ENCODE data around the gene ESPNL.

Gene ESPNL

DNA sequence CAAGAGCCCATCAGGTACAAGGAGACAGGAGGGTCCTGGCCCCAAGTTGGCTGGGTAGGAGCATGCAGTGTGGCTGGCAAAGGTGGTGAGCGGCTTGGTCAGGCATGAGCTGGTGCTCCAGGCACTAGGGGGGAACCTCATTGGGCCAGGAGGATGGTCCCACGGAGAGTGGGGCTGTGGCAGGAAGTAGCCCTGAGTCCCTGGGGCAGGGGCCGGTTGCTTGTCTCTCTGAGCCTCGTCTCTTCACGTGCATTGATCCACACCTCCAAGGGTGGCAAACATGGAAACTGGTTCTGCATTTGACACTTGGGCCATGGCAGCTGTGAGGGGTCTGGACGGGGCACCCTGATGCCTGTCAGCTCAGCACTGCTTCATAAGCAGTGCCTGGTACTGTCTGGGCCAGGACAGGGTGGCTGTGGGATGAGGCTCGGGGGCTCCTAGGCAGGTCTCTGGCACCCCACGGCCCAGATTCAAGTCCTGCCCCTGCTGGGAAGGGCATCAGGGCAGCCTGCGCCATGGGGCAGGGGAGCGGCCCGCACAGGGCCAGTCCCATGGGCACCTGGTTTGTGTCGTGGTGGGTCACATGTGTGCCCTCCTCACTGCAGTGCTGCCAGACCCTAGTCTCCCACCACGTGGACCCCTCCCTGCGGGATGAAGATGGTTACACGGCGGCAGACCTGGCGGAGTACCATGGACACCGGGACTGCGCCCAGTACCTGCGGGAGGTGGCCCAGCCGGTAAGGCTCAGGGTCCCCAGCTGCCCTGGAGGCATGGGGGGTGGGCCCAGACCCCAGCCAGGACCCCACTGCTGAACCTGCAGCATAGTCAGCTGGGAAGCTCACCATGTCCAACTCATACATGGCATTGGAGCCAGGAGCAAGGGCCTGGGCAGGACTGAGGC is 16.4 kb downstream of the ESPNL start:
- DNase-seq = no peak

DNA sequence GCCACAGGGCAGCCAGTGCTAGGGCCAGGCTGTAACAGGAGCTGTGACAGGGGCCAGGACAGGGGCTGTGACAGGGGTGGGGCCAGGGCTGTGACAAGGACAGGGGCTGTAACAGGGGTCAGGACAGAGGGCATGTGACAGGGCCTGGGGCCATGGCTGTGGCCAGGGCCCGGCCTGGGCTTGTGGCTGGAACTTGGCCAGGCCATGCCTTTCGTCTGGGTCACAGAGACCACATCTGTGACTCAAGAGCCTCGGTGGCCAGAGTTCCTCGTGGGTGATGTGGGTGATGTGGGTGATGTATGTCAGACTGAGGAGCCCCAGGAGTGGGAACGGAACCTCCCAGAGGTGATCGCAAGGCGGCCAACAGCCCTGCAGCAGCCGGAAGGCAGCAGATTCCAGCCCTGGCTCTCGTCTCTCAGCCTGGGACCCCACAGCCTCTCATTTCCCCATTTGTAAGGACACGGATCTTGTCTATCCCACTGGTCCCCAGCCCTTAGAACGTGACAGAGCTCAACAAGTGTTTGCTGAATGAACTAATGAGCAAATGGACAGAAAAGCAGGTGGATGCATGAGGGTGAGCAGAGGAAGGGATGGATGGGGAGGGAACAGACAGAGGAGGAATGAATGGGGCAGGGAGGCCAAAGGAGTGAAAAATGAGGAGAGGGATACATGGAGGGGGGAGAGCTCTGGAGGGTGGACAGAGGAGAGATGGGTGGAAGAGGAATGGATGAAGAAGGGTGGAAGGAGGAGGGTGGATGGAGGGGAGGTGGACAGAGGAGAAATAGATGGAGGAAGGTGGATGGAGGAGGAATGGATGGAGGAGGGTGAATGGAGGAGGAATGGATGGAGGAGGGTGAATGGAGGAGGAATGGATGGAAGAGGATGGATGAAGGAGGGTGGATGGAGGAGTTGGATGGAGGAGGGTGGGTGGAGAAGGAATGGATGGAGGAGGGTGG is 17.3 kb downstream of the ESPNL start:
- DNase-seq = no peak

DNA sequence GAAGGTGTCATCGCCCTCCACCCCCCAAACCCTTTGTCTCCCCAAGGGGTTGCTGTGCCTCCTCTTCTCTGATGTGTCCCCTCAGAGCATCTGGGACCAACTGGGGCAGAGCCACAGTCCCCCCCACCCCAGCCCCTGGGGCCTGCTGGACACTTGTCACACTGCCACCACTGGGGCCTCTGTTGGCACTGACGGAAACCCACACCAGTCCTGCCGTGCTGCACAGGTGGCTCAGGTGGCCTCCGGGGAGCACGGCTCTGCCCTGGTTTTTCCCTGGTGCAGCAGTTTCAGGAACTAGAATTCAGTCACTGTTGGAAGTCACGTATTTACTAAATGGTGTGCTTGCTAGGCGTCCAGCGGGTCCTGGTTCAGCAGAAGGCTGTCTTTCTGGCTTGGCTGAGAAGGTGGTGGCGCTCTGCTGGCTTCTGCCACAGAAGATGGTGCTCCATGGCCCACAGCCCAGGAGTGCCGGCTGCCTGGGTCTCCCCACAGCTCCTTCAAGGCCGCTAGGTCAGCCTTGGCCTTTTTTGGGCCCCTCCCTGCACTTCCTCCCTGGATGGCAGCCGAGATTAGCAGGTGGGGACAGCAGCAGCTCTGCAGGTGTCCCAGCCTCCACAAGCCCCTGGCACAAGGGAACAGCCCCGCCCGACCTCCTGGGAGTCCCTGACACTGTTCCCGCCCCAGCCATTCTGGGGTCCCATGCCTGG is 19.8 kb downstream of the ESPNL start:
- no peak for DNase-seq

DNA sequence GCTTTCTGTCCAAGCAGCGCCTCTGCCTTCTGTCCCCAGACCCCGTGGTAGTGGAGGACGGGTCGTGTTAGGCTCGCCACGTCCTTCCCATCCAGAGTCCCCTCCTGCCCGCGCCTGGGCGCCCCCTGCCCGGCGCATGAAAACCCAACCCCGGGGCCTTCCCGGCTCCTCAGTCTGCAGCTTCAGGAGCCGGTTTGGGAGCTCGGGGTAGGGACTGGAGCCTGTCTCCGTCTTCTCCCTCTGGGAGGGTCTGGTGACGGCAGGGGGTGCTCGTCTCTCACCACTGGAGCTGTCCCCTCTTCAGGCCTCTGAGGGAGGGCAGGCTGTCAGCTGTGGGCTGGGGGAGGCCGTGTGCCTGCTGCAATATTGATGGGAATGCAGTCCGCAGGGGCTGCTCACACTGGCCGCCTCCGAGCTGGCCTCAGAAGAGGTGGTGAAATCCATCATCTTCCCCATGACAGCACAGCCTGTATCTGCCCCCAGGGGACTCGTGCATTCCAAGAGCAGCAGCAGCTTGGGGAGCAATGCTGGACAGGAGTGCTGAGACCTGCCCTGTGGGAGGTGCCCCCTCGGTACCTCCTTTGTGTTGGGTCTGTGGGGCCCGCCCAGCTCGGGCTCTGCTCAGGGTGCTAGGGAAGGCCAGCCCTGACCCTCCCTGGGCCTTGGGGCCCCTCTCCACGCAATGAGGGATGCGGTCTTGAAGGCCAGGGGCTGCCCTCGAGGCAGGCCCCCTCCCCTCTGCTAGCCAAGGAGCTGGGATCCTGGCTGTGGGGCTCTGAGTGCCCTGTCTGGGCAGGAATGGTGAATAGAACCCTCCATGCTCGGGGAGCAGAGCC is 20.5 kb downstream of the ESPNL start:
- no peak for DNase-seq

DNA sequence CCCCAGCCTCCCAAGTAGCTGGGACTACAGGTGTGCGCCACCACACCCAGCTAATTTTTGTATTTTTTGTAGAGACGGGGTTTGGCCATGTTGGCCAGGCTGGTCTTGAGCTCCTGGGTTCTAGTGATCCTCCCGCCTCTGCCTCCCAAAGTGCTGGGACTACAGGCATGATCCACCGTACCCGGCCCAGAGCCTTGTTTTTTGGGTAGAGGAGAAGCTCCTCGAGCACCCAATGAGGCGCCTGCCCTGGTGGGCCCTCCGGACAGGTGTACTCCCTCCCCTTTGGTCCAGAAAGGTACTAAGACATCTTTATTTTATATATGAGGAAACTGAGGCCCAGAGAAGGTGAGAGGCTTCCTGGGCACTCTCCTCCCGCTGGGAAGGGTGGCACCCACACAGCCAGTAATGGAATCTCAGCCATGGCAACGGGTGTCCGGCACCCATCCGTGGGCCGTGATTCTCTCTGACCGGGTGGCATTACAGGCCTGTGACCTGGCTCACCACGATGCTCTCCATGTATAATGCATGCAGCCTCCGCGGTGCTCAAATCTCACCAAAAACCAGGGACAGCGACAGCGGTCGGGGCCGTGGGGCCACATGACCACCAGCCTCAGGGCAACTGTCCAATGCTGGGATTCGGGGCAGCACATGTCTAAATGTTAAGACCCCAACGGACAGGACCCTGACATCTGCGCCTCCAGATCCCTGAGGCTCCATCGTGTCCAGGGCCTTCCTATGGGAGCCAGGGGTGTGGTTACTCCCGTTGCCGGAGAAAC is 21.6 kb downstream of the ESPNL start:
- no peak for DNase-seq

DNA sequence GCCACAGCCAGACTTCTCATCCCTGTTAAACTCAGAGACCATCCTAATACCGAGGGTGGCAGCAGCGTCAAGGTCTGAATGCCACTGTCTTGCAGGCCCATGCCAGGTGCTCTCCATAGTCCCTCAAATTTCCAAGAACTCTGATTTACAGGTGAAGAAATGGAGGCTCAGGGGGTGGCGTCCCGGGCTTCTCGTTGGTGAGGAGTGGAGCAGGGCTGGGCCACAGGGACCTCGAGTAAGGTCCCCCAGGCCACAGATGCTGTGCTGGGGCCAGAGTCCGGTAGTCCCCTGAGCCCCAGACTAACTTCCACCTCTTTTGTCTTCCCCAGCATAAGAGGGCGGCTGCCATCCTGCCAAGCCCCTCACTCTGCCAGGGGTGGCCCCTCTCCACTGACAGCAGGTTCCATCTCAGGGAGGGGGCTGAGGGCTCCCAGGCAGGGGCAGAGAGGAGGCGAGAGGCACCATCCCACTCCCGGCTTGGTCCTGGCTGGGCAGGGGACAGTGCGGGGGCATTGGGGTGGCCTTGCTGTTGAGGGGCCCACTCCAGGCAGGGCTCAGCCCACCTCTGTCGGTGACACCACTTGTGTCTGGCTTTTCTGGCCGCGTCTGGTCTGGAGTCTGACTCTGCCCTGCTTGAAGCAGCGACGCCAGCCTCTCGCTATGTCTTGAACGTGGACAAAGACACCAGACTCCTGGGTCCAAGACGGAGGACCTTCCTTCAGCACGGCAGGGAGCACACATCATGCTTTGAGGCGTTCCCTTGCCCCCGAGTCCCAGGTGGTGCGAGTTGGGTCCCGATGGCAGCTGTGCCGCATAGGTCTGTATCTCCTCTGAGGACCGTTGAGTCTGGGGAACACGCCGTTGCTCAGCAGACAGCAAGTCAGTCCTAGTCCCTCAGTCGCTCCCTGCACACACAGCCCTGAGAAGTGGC is 22.4 kb downstream of the ESPNL start:
- DNase-seq = no peak

DNA sequence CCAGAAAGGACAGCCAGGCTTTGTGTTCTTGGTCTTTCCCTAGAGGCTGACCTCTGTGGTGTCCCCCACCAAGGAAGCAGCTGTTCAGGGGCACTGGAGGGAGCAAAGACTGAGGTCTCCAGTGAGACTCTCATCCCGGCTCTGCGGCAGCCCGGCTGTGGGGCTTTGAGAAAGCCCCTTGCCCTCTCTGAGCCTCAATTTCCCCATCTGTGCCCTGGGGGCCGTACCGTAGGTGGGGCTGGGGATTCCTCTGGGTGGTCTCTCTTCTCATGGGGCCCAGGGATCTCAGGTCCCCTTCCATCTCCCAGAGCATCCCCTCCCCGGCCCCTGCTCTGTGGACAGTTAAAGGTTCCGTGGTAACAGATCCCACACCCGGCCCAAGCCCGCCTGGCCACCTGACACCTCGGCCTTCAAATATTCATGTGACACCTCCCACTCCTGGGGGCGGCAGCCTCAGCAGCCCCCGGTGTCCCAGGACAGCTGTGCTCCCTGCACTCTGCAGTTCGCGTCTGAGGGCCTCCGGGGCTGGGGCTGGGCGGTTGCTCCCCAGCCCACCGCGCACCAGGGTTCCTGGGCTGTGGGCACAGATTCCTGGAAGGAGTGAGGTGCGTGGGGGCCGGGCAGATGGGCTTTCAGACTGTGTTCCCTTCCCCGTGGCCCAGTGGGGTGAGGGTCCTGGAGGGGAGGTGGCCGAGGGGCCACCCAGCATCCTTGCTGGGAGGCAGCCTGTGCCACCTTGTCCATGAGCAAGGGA is 23.3 kb downstream of the ESPNL start:
- DNase-seq = no peak

DNA sequence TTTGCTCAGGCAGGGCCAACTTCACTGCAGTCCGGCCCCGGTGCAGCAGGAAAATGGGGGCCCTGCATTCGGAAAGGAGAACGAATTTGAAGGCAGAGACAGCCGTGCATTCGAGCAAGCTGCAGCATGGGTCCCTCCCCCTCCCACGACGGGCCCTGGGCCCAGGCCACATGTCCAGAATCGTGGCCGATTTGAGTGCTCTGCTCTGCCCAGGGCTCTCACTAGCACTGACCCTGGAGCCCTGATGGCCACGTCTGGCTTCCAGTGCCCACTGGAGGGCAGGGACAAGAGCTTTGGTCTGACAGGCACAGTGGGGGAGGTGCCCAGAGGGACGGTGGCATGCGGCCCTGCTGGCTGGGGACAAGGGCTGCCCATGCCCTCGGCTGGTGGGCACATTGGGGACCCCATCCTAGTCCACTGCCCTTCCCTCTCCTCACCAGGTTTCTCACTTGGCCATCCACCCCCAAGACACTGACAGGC is 23.9 kb downstream of the ESPNL start:
- DNase-seq = no peak

DNA sequence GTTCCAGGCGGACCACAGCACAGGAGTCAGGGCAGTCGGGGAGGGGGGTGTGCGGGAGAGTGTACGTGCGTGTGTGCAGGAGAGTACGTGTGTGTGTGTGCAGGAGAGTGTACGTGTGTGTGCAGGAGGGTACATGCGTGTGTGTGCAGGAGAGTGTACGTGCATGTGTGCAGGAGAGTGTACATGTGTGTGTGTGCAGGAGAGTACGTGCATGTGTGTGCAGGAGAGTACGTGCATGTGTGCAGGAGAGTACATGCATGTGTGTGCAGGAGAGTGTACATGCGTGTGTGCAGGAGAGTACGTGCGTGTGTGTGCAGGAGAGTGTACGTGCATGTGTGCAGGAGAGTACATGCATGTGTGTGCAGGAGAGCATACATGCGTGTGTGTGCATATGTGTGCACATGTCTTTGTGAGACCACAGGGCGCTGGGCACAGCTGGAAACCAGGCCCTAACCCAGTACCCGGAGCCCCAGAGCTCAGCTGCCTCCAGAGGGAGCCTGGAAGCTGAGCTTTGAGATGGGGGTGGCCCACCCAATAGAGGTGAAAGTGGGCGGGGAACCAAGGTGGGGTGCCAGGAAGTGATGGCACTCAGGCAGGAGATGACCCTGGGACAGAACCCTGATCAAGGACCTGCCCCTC is 24.5 kb downstream of the ESPNL start:
- DNase-seq = no peak

DNA sequence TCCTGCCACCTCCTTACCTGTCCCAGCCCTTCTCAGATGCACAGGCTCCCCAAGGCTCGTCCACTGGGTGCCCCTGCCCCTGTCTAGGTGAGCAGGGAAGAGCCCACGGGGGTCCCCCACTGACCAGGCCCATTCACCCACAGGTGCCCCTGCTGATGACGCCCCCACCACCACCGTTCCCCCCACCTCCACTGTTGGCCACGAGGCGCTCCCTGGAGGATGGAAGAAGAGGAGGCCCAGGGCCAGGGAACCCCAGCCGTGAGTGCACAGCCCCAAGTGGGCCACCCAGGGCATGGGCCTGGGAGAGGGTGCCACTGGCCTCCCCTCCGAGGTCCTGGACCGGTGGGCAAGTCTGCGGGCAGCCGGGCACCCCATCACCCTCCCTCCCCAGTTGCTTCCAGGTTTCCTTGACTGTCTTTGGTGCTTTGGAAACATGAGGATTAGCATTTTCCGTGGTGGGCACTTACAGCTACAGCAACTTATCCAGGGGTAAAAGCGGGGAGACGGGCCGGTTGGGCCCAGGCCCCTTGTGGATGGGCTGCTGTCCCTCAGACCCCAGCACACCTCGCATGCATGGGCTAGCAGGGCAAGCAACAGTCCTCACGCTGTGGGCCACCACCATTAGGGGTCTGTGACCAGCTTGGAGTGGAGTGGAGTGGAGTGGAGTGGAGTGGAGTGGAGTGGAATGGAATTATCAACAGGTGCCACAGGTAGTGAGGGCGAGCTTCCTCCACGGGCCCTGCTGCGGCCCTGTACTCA is 25.2 kb downstream of the ESPNL start:
- no peak for DNase-seq

DNA sequence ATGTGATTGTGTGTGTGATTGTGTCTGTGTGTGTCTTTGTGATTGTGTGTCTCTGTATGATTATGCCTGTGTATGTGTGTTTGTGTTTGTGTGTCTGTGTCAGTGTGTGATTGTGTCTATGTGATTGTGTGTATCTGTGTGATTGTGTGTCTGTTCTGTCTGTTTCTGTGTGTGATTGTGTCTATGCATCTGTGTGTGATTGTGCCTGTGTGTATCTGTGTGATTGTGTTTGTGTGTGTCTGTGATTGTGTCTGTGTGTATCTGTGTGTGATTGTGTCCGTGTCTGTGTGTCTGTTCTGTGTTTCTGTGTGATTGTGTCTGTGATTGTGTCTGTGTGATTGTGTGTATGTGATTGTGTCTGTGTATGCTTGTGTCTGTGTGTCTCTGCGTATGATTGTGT is 26.2 kb downstream of the ESPNL start:
- DNase-seq = no peak

DNA sequence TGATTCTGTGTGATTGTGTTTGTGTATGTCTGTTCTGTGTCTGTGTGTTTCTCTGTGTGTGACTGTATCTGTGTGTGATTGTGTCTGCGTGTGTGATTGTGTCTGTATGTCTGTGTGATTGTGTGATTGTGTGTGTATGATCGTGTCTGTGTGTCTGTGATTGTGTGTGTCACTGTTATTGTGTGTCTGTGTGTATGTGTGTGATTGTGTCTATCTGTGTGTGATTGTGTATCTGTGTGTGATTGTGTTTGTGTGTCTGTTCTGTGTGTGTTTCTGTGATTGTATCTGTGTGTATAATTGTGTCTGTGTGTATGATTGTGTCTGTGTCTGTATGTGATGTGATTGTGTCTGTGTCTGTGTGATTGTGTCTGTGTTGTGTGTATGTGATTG is 26.6 kb downstream of the ESPNL start:
- DNase-seq = no peak

DNA sequence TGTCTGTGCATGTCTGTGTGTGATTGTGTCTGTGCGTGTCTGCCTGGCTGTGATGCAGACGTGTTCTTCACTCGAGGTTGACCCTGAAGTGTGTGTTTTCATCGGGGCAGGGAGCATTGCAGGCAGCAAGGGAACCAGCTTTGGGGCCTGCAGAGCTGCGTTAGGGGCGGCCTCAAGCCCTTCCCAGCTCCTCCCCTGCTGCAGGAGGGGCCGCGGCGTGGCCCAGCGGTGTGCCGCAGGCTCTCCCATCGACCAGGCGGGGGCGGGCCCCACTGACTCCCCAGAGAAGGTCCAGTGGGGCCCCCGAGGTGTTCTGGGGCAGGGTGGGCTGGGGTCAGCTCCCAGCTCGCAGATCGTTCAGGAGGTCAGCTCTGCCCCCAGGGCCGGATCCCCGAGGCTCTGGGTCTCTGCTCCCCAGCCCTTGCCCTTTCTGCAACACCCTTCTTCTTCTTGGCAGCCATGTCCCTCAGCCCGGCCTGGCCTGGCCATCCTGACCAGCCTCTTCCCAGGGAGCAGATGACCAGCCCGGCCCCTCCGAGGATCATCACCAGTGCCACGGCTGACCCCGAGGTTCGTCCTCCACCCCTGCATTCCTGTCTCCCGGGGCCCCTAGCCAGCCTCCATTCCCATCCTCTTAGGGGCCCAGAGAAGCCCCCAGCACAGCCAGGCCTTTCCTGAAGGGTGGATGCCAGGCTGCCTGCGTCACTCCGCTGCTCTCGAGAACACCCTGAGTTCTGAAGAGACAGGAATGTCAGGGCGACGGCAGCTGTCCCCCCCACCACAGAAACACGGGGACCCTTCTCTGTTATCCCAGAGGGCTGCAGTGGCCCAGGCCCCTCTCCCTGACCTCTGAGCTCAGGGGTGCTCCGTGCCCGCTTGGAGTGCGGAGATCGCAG is 27.3 kb downstream of the ESPNL start:
- no peak for DNase-seq

DNA sequence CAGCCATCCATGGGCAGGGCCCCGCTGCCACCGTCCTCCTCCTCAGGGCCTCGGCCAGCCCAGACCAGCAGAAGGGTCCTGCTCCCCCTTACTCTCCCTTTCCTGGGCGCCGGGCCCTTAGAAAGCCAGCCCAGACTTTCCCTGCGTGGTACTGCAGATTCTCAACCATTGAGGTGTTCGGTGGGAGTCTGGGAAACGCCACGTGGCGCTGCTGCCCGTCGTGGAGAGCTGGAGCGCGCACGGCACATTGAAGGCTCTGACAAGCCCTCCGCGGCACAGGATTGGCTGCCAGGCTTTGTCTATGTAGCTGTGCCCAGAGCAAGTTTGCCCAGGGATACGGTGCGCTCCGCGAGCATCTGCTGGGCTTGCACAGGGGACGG is 27.9 kb downstream of the ESPNL start:
- DNase-seq = no peak

DNA sequence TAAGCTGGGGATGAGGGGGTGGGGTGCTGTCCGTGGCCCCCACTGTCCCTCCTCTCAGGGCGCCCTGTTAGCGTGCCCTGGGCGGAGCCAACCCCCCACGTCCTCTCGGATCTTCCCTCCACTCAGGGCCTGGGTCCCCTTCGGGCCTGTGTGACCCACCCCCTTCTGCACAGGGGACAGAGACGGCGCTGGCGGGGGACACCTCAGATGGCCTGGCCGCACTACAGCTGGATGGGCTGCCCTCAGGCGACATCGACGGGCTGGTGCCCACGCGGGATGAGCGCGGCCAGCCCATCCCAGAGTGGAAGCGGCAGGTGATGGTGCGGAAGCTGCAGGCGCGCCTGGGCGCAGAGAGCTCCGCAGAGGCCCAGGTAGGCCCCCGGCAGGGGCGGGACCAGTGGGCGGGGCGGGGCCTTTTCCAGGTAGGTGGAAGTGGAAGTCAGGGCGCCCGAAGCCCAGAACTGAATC is 28.4 kb downstream of the ESPNL start:
- DNase-seq = no peak

DNA sequence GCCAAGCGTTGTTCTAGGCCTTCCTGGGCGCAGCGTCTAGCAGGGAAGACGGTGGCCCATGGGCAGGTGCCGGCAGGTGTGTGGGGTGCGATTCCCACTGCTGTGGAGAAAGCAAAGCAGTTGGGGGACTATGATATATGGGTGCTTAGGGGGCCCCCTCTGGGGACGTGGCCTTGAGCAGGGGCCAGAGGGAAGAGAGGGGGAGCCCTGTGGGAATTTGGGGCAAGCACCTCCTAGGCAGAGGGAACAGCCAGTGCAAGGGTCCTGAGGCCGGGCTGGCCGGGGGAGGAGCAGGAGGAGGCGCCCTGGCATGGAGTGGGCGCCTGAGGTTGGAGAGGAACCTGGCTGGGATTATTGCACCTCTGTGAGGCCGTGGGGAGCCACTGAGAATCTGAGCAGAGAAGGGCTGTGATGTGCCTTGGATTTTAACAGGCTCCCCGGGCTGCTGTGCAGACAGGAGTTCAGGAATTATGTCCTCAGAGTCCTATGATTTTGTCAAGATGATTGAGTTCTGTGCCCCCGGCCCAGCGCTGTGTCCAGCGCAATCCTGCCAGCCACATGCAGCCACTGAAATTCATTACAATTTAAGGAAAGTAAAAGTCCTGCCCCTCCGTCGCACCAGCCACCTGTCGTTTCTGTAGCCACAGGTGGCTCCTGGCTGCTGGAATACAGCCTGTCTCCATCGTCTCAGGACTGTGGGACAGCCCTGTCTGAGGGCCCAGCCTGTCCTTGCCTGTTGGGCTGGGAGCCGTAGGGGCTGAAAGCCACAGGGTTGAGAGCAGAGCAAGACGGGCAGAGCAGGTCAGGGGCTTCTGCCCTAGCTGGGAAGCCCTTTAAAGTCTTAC is 29.2 kb downstream of the ESPNL start:
- DNase-seq = no peak

Data from NCI-H345 (cell line).